ENCODE measurements around the gene RBM5.

Gene RBM5

DNA sequence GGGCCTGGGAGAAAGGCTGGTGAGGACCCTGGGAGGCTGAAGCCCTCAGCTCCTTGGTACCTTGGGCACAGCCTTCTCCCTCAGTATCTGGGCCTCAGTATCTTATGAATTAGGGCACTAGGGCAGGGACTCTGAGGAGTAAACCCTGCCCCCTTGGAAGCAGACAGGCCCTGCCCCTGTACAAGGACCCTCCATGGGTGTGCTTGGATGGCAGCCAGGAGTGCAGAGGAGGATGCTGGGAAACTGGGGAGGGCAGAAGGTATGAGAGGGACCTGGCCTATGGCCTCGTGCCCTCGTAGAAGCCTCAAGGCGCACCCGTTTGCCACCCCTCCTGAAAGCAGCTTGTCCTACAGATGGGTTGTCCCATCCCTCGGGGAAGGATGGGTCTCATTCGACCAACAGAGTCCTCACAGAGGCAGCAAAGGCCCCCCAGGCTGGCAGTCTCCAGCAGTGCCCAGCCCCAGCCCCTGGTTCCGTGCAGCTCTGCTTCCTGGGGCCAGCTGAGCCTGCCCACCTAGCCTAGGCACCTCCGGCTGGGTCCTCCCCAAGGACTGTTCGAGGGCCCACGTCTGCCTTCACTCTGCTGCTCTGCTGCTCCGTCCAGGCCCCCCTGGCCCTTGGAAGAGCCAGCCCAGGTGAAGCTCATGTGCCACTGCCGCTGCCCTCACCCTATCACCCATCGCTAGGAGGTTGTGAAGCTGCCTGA is 51.2 kb downstream of the RBM5 start:
- TF ChIP-seq, protein P1, sequence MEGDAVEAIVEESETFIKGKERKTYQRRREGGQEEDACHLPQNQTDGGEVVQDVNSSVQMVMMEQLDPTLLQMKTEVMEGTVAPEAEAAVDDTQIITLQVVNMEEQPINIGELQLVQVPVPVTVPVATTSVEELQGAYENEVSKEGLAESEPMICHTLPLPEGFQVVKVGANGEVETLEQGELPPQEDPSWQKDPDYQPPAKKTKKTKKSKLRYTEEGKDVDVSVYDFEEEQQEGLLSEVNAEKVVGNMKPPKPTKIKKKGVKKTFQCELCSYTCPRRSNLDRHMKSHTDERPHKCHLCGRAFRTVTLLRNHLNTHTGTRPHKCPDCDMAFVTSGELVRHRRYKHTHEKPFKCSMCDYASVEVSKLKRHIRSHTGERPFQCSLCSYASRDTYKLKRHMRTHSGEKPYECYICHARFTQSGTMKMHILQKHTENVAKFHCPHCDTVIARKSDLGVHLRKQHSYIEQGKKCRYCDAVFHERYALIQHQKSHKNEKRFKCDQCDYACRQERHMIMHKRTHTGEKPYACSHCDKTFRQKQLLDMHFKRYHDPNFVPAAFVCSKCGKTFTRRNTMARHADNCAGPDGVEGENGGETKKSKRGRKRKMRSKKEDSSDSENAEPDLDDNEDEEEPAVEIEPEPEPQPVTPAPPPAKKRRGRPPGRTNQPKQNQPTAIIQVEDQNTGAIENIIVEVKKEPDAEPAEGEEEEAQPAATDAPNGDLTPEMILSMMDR (IDR thresholded peaks at IDR 0.05): no peak
- H3K9me3 ChIP-seq: no peaks in the 10 kb centered on the region
- DNase-seq: no peak
- H3K36me3 ChIP-seq: no peaks in the 10 kb centered on the region
- no peak overlapping the region for H3K4me3 ChIP-seq
- H3K27me3 ChIP-seq: no peaks in the 10 kb centered on the region
- no peak overlapping the region for H3K27ac ChIP-seq
- H3K4me1 ChIP-seq: peaks cover 0 to 19% (median 6%) of the 10 kb centered on the region in 4 donors
- intact Hi-C loops (cut with DNase I; ENCODE audit: low total_unique reads): no loop called here

DNA sequence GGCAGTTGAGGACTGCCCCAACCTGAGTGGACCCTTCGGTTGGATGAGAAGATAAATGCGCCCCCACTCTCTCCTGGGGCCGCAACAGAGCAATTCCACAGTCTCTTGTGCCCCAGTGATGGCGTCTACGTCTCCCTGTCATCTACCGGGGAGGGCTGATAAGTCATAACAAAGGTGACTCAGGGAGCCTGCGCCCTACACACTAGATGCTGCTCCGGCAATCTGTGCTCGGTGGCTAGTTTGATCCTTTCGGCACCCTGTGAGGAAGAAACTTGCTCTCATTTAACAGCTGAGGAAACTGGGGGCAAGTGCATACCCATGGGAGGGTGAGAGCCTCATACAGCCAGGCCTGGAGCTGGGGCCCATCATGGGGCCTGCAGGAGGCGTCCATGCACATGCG is 52.3 kb downstream of the RBM5 start:
- Histone ChIP-seq H3K9me3 (no peaks in the 10 kb centered on the region), H3K36me3 (no peaks in the 10 kb centered on the region), H3K27me3 (no peaks in the 10 kb centered on the region), H3K4me3 (no peak overlapping the region), H3K4me1 (peaks cover 0 to 19% (median 6%) of the 10 kb centered on the region in 4 donors), H3K27ac (no peak overlapping the region)
- TF ChIP-seq, protein P1 (IDR thresholded peaks at IDR 0.05): no peak
- no peak for DNase-seq
- intact Hi-C loops (cut with DNase I; ENCODE audit: low total_unique reads): no loop called here

DNA sequence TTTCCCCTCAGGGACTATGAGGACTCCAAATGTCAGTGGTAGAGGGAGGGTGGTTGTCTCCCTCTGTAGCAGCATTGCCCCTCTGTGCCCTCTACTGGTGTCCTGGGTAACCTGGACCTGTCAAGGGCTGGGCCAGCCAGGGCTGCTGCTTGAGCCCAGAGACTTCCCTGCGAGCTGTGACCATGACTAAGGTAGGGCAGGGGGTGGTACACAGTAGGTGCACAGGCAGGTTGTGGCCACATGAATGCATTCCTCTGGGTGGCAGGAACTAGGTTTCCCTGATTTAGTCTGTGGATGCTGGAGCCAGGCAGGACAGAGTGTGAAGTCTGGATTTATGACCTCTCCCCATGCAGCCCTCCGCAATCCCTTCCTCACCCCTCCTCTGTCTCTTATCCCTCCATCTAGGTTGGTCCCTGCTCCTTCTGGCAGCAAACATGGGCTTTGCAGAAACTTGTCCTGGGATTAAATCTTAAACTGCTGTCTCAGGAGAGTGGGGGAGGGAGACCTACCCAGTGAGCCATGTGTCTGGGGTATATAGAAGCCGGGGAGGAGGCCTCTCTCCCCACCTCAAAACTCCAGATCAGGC is 57.7 kb downstream of the RBM5 start:
- TF ChIP-seq, protein P1 (IDR thresholded peaks at IDR 0.05): no peak
- Histone ChIP-seq H3K4me1 (peaks cover 0 to 17% (median 7%) of the 10 kb centered on the region in 4 donors), H3K4me3 (no peak overlapping the region), H3K9me3 (no peaks in the 10 kb centered on the region), H3K27me3 (no peaks in the 10 kb centered on the region), H3K27ac (no peak overlapping the region), H3K36me3 (no peaks in the 10 kb centered on the region)
- intact Hi-C loops (cut with DNase I; ENCODE audit: low total_unique reads): no loop called here
- DNase-seq: no peak

DNA sequence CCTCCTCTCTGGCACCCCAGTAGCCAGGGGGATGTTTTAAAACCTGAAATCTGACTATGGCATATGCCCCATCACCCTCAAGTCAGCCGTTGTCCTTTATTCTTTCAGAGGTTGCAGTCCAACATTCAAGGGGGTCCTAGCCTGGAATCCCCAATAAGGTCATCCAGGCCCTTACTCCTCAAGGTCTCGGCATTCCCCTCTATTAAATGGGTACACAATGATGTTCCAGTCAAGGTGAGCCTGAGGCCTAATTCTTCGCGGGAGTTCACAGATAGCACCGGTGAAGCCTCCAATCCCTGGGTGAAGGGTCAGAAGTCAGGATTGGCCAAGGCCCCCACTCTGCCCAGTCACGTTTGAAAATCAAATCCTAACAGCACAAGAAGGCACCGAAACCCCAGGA is 58.3 kb downstream of the RBM5 start:
- H3K27me3 ChIP-seq: no peaks in the 10 kb centered on the region
- no peak overlapping the region for H3K4me3 ChIP-seq
- no peak overlapping the region for H3K27ac ChIP-seq
- H3K9me3 ChIP-seq: no peaks in the 10 kb centered on the region
- H3K4me1 ChIP-seq: peaks cover 0 to 23% (median 7%) of the 10 kb centered on the region in 4 donors
- TF ChIP-seq, protein P1 (IDR thresholded peaks at IDR 0.05): no peak
- DNase-seq: no peak
- intact Hi-C loops (cut with DNase I; ENCODE audit: low total_unique reads): no loop called here
- H3K36me3 ChIP-seq: no peaks in the 10 kb centered on the region

DNA sequence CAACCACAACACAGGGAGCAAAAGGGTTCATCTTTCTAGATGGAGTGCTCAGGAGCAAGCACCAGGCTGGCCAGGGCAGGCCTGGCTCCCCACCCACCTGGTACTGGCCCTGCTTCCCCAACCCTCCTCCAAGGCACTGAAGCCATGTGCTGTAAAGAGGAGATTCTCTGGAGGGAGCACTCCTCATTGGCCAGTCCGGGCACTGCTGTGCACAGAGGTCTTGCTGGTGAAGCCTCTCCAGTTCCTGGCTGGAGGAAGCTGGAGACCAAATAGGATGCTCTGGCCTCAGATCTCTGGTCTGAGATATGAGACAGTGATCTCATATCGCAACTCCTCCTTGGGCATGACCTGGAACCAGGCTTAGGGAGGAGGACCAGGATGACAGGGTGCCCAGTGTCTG is 58.7 kb downstream of the RBM5 start:
- H3K27ac ChIP-seq: no peak overlapping the region
- intact Hi-C loops (cut with DNase I; ENCODE audit: low total_unique reads): no loop called here

More for the DNA sequence above, 58.7 kb downstream of the RBM5 start:
- H3K27me3 ChIP-seq: no peaks in the 10 kb centered on the region
- no peak for DNase-seq
- no peak overlapping the region for H3K4me3 ChIP-seq
- TF ChIP-seq, protein P1 (IDR thresholded peaks at IDR 0.05): no peak
- H3K9me3 ChIP-seq: no peaks in the 10 kb centered on the region
- H3K4me1 ChIP-seq: peaks cover 0 to 27% (median 7%) of the 10 kb centered on the region in 4 donors
- no peaks in the 10 kb centered on the region for H3K36me3 ChIP-seq

All from tibial artery (tissue), 4 donors.